H1 (cell line): Measurements from ENCODE around the gene SSTR1. TPM values are rescaled to one million over a fixed set of nuclear protein-coding genes. Genes with fewer than 3 reads are reported as not detected.

ENCODE experiments used
- CTCF ChIA-PET: fragments of 300-600 bp; sonication (Branson Sonifier 250); formaldehyde crosslinking; loops from one replicate; lab custom pipeline; 2021; ENCODE audit not compliant: partially characterized antibody; lab: Charles Lee
- POLR2A ChIA-PET: fragments of 300-600 bp; sonication (Branson Sonifier 250); formaldehyde crosslinking; loops from one replicate; lab custom pipeline; 2021; ENCODE audit warnings: inconsistent platforms; ENCODE audit not compliant: partially characterized antibody; lab: Charles Lee
- DNase-seq, 2 experiments: peaks; one replicate each; pipeline versions ENCODE4 v3.0.0 to v3.0.0-alpha.2; 2010 to 2022; ENCODE audit warnings: low spot score in 2 of 2, low read depth in 1 of 2, mixed read lengths in 1 of 2
- FAIRE-seq: peaks from 2 replicates; lab custom pipeline; 2011; peaks lifted over from hg19 to GRCh38; lab: Jason Lieb, UNC
- H2AFZ ChIP-seq: 2 replicates; pipeline ENCODE4 v1.8.1; 2012; ENCODE audit warnings: low read length, inconsistent platforms
- H2AK5ac ChIP-seq: 2 replicates; pipeline ENCODE4 v1.6.1; 2013; ENCODE audit warnings: low read depth, low read length
- H2BK120ac ChIP-seq: replicated peaks from 2 replicates; pipeline ENCODE3; 2013; ENCODE audit warnings: low read depth, low read length, inconsistent platforms
- H2BK12ac ChIP-seq: 2 replicates; pipeline ENCODE4 v1.6.1; 2013; ENCODE audit warnings: low read depth, low read length
- H2BK15ac ChIP-seq: 2 replicates; pipeline ENCODE4 v1.6.1; 2013; ENCODE audit warnings: low read length
- H2BK20ac ChIP-seq: 2 replicates; pipeline ENCODE4 v1.6.1; 2013; ENCODE audit warnings: low read length
- H2BK5ac ChIP-seq: 2 replicates; pipeline ENCODE4 v1.6.1; 2013; ENCODE audit warnings: low read depth, low read length
- H3K14ac ChIP-seq: 2 replicates; pipeline ENCODE4 v1.6.1; 2013; ENCODE audit warnings: inconsistent platforms; ENCODE audit not compliant: insufficient read length
- H3K18ac ChIP-seq: 2 replicates; pipeline ENCODE4 v1.6.1; 2013; ENCODE audit warnings: low read length; ENCODE audit errors: extremely low read depth
- H3K23ac ChIP-seq: 2 replicates; pipeline ENCODE4 v1.6.1; 2013; ENCODE audit warnings: inconsistent platforms; ENCODE audit not compliant: insufficient read length
- H3K23me2 ChIP-seq: 2 replicates; pipeline ENCODE4 v1.6.1; 2013; ENCODE audit warnings: low read depth, low read length
- H3K27ac ChIP-seq: 2 replicates; pipeline ENCODE4 v1.6.1; 2011; ENCODE audit warnings: low read depth, low read length, inconsistent platforms
- H3K27me3 ChIP-seq, 4 experiments: replicated peaks in 1 of 4; 1 replicate in 1 of 4; 2 replicates in 3 of 4; pipeline versions ENCODE4 v1.6.1 to v1.8.1; 2011 to 2013; ENCODE audit warnings: low read length in 3 of 4, mild to moderate bottlenecking in 3 of 4, inconsistent platforms in 2 of 4, mixed read lengths in 2 of 4, moderate library complexity in 1 of 4; ENCODE audit not compliant: control insufficient read depth in 3 of 4, insufficient read depth in 3 of 4; ENCODE audit errors: extremely low read depth in 1 of 4
- H3K36me3 ChIP-seq, 4 experiments: 2 replicates each; pipeline versions ENCODE4 v1.6.1 to v1.8.1; 2011 to 2013; ENCODE audit warnings: mild to moderate bottlenecking in 4 of 4, low read length in 3 of 4, moderate library complexity in 2 of 4, control low read depth in 1 of 4, inconsistent platforms in 1 of 4; ENCODE audit not compliant: insufficient read depth in 4 of 4, control insufficient read depth in 2 of 4
- H3K4ac ChIP-seq: replicated peaks from 2 replicates; pipeline ENCODE3; 2013; ENCODE audit warnings: low read length, low read depth, mixed read lengths, inconsistent platforms; ENCODE audit not compliant: insufficient read length
- H3K4me1 ChIP-seq, 4 experiments: replicated peaks in 1 of 4; 1 replicate in 1 of 4; 2 replicates in 3 of 4; pipeline versions ENCODE4 v1.6.1 to v1.8.1; 2011 to 2013; ENCODE audit warnings: low read length in 3 of 4, inconsistent platforms in 2 of 4, mixed read lengths in 1 of 4; ENCODE audit not compliant: insufficient read depth in 4 of 4, control insufficient read depth in 3 of 4
- H3K4me2 ChIP-seq, 2 experiments: 2 replicates each; pipeline versions ENCODE4 v1.6.1 to v1.8.1; 2011 to 2013; ENCODE audit warnings: low read depth in 2 of 2, low read length in 2 of 2, control low read depth in 1 of 2, inconsistent platforms in 1 of 2, mild to moderate bottlenecking in 1 of 2; ENCODE audit not compliant: insufficient read depth in 1 of 2
- H3K4me3 ChIP-seq, 4 experiments: fragments of 200-600, 300-600 bp in 1 of 4; sonication (generic), shearing (Covaris generic), sonication (Bioruptor Twin) in 1 of 4; 2 replicates each; pipeline versions ENCODE4 v1.5.1 to v1.8.1; 2011 to 2016; ENCODE audit warnings: low read length in 4 of 4, low read depth in 3 of 4, control low read depth in 2 of 4, inconsistent platforms in 2 of 4, mild to moderate bottlenecking in 2 of 4, mixed read lengths in 1 of 4, moderate library complexity in 1 of 4; ENCODE audit not compliant: insufficient read depth in 2 of 4; ENCODE audit errors: extremely low read depth in 1 of 4
- H3K56ac ChIP-seq: replicated peaks from 2 replicates; pipeline ENCODE3; 2013; ENCODE audit warnings: low read depth, mild to moderate bottlenecking, mixed read lengths, low read length, inconsistent platforms; ENCODE audit not compliant: insufficient read length
- H3K79me1 ChIP-seq: 2 replicates; pipeline ENCODE4 v1.6.1; 2013; ENCODE audit warnings: low read depth, low read length, control low read depth
- H3K79me2 ChIP-seq, 2 experiments: 2 replicates each; pipeline versions ENCODE4 v1.6.1 to v1.8.1; 2012 to 2013; ENCODE audit warnings: low read length in 2 of 2, mild to moderate bottlenecking in 2 of 2, inconsistent platforms in 1 of 2; ENCODE audit not compliant: insufficient read depth in 2 of 2, control insufficient read depth in 1 of 2
- H3K9ac ChIP-seq, 4 experiments: replicated peaks in 1 of 4; 1 replicate in 1 of 4; 2 replicates in 3 of 4; pipeline versions ENCODE4 v1.6.1 to v1.8.1; 2011 to 2013; ENCODE audit warnings: low read depth in 3 of 4, low read length in 3 of 4, control low read depth in 2 of 4, mild to moderate bottlenecking in 2 of 4, moderate library complexity in 2 of 4, inconsistent platforms in 1 of 4; ENCODE audit errors: extremely low read depth in 1 of 4
- H3K9me3 ChIP-seq, 2 experiments: 2 replicates each; pipeline versions ENCODE4 v1.6.1 to v1.8.1; 2012 to 2013; ENCODE audit warnings: mild to moderate bottlenecking in 2 of 2, moderate library complexity in 2 of 2, control low read depth in 1 of 2, inconsistent platforms in 1 of 2, low read depth in 1 of 2, low read length in 1 of 2, mixed read lengths in 1 of 2; ENCODE audit not compliant: insufficient read depth in 2 of 2
- H4K20me1 ChIP-seq, 2 experiments: replicated peaks in 1 of 2; 2 replicates each; pipeline versions ENCODE3 to v1.8.1; 2011 to 2013; ENCODE audit warnings: inconsistent platforms in 2 of 2, low read length in 2 of 2, mild to moderate bottlenecking in 1 of 2; ENCODE audit not compliant: insufficient read depth in 2 of 2, control insufficient read depth in 1 of 2
- H4K5ac ChIP-seq: 2 replicates; pipeline ENCODE4 v1.6.1; 2013; ENCODE audit warnings: low read length, low read depth, mixed read lengths, inconsistent platforms; ENCODE audit not compliant: insufficient read length
- H4K8ac ChIP-seq: 2 replicates; pipeline ENCODE4 v1.8.0; 2013; ENCODE audit warnings: mild to moderate bottlenecking, moderate library complexity, low read length, inconsistent platforms; ENCODE audit not compliant: insufficient read depth; ENCODE audit errors: extremely low read depth
- H4K91ac ChIP-seq: replicated peaks from 2 replicates; pipeline ENCODE3; 2013; ENCODE audit warnings: low read length, mixed read lengths, inconsistent platforms; ENCODE audit not compliant: insufficient read length
- BCL11A ChIP-seq, 2 experiments: IDR thresholded peaks; one replicate each; pipeline ENCODE4 v1.6.1; 2011; ENCODE audit warnings: low read depth in 2 of 2, low read length in 2 of 2, mild to moderate bottlenecking in 2 of 2
- PHF8 ChIP-seq: fragments of 200-600 bp; sonication (generic); conservative IDR thresholded peaks from 2 replicates; pipeline ENCODE4 v1.7.1; 2012; ENCODE audit warnings: low read depth, mild to moderate bottlenecking, inconsistent platforms, low read length, moderate library complexity
- POLR2A ChIP-seq, 2 experiments: IDR thresholded peaks; 1 replicate in 1 of 2; 2 replicates in 1 of 2; pipeline ENCODE4 v1.6.1; 2011; ENCODE audit warnings: low read depth in 2 of 2, low read length in 2 of 2, mild to moderate bottlenecking in 2 of 2; ENCODE audit errors: control extremely low read depth in 1 of 2
- SP2 ChIP-seq: IDR thresholded peaks from 2 replicates; pipeline ENCODE4 v1.6.1; 2012; ENCODE audit warnings: mild to moderate bottlenecking, low read length, inconsistent platforms
- TBP ChIP-seq: IDR thresholded peaks from 2 replicates; pipeline ENCODE4 v1.6.1; 2011; ENCODE audit warnings: low read depth, low read length, improper control_type of control experiment
- polyA plus RNA-seq, 7 experiments: library from polyadenylated mRNA; depleted of rRNA in 3 of 7; stranded (reverse) in 5 of 7; unstranded in 2 of 7; fragments of >200 nt in 5 of 7; fragments of 200-250 nt in 2 of 7; gene quantifications; 1 replicate in 5 of 7; 2 replicates in 1 of 7; 4 replicates in 1 of 7; pipeline versions ENCODE4 v1.2.1 to v1.2.3, GENCODE V29; 2011 to 2013; ENCODE audit warnings: missing spikeins in 2 of 7, mixed read lengths in 2 of 7
- total RNA-seq: library from RNA; stranded (reverse); fragmentation: NEBNext Ultra II Directional; extraction: Animal tissue kit (Norgen Biotek cat#: 25700); gene quantifications from 2 replicates; pipeline ENCODE4 v1.2.1, GENCODE V29; 2021

Gene SSTR1
- total and polyA plus RNA-seq, 2 of the 8 experiments (the other 6 are each of a cell fraction or from before 2014, with no cell fraction given), result 0.82 to 0.93 TPM

GRCh38 chr14:38224338-38224737 is 16.6 kb downstream of the SSTR1 start:
- Histone ChIP-seq H3K23ac (no peak overlapping the region), H3K4me1 (peaks cover 0 to 6% (median 0%) of the 10 kb centered on the region in 4 experiments; a peak in 3 of 7 replicates), H4K20me1 (no peaks in the 10 kb centered on the region), H3K9ac (no peak overlapping the region), H3K27me3 (peaks cover 0 to 3% (median 2%) of the 10 kb centered on the region in 4 experiments; a peak in 4 of 7 replicates), H3K18ac (no peak overlapping the region), H3K56ac (no peak overlapping the region), H4K91ac (no peak overlapping the region), H2BK120ac (no peak overlapping the region), H3K36me3 (no peaks in the 10 kb centered on the region), H3K4me3 (no peak overlapping the region), H3K27ac (no peak overlapping the region), H3K9me3 (no peaks in the 10 kb centered on the region), H4K8ac (no peak overlapping the region), H2BK20ac (no peak overlapping the region), H4K5ac (no peak overlapping the region), H3K14ac (no peak overlapping the region), H3K79me1 (no peaks in the 10 kb centered on the region), H3K4me2 (no peak overlapping the region), H2AK5ac (no peak overlapping the region), H3K79me2 (no peaks in the 10 kb centered on the region), H2AFZ (0 out of 2 replicates have a peak overlapping the region, but pooled peaks have one; percentile 29), H2BK12ac (no peak overlapping the region), H3K4ac (no peak overlapping the region), H2BK15ac (no peak overlapping the region), H3K23me2 (no peaks in the 10 kb centered on the region), H2BK5ac (no peak overlapping the region)
- FAIRE-seq (no peak), DNase-seq (no peak)
- TF ChIP-seq SP2 (no peak), POLR2A (IDR thresholded peaks at IDR 0.05; ENCODE audit: control extremely low read depth in 1 of 2, low read depth in 2 of 2, low read length in 2 of 2) (no peak), TBP (no peak), BCL11A (IDR thresholded peaks at IDR 0.05; ENCODE audit: low read depth in 2 of 2, low read length in 2 of 2) (no peak), PHF8 (no peak)
- POLR2A ChIA-PET, result interaction anchor here (1.5 kb wide), 1 partner anchor 19 kb away, joined by 7 read pairs; no protein-coding TSS in a partner anchor
- CTCF ChIA-PET, result interaction anchor here (0.8 to 2.2 kb wide), 2 partner anchors 24 to 376 kb away, joined by 3 to 6 read pairs; no protein-coding TSS in a partner anchor
